ENCODE results near the gene ANO4.
"Not testable (repeated sequence)": the region's sequence is repeated elsewhere in the genome, so short reads cannot be mapped to it uniquely, and the experiment has no call there.

ANO4 gene

DNA sequence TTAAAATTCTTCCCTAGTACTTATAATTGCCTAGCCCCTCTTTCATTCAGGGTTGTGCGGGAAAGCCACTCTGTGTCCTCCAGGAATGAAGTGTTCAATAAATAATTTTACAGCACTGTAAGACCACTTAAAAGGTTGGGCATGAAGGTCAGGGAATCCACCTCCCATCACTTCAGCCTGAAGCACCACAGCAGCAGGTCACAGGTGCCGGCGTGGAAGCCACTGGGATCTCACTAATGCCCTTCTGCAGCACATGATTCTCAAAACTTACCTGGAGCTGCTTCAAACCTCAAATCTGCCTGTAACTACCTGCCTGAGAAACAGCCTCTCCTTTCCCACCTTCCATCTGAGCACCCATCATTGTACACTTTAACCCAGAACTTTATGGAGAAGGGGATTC is 159.5 kb downstream of the ANO4 start:
- DNase-seq: no peak

- peak; percentile 99 for DNase-seq
Measured at GRCh38 chr12:100955139-100955538, 160.6 kb downstream of the ANO4 start.

DNA sequence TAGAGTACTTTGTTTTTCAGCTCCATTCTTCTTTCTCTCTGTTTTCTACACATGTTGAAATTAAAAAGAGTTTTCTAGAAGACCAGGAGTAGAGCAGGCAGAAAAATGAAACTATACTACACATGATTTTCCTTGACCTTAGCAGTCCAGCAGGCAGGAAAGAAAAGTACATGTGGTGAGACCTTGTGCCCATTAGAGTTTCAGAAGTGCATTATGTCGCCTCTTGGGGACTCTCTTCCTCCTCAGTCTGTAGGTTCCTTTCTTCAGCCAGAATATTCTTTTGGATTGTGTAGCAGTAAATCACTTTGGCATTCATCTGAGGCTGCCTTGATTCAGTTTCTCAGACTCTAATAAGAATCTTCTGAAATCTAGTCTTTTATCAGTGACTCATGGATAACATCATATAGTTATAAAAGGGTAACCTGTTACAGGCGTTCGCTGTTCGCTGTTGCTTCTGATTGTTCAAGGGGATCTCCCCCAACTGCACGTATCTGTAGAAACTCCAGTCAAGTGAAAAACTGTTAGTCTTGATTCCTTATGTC is 161.8 kb downstream of the ANO4 start:
- no peak for DNase-seq

DNA sequence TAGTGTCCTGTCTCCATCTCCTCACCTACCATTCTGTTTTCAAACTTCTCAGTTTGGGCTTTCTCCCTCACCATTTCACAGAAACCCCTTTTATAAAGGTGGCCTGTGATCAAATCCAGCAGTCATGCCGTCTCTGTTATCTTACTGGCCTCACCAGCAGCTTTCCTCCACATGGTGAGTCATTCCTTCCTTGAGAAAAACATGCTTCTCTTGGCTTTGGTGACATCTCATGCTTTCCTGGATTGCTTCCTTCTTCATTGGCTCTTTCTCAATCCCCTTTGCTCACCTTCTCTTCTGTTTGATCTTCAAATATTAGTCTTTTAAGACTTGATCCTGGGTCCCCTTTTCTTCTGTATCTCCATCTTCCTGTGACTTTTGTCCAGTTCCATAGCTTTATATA is 164.9 kb downstream of the ANO4 start:
- DNase-seq: no peak

- DNase-seq: no peak
Measured at GRCh38 chr12:100962086-100962712, 167.6 kb downstream of the ANO4 start.

GRCh38 chr12:100963381-100963780 is 168.8 kb downstream of the ANO4 start:
- DNase-seq: no peak

DNA sequence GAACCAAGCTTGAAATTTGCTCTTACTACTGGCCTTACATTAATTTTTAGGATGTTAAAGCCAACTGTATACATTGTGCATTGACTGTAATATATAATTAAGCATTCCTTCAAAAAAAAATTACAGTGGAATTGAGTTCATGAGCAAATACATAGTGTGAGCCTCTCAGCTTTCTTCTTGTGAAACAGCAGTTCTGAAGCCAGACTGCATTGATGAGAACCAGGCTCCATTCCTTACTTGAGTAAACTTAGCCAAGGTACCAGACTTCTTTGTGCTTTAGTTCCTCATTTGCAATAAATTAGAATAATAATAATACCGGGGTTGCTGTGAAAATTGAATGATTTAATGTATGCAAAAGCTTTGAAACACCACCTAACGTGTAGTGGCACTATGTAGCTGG is 169.5 kb downstream of the ANO4 start:
- no peak for DNase-seq

GRCh38 chr12:100967189-100967588 is 172.6 kb downstream of the ANO4 start:
- DNase-seq: no peak

DNA sequence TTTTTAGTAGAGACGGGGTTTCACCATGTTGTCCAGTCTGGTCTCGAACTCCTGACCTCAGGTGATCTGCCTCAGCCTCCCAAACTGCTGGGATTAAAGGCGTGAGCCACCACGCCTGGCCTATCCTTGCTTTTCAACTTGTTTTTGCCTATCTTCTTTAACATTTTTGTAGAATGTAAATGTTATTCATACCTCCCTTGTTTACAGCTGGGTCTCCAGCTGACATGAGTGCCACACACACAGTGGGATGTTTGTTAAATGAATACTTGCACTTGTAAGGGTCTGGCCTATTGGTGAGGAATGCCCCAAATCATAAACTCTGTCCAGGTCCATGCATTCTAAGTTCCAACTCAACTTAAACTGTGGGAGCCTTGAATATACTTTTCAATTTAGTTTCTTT is 176.3 kb downstream of the ANO4 start:
- DNase-seq: no peak

DNA sequence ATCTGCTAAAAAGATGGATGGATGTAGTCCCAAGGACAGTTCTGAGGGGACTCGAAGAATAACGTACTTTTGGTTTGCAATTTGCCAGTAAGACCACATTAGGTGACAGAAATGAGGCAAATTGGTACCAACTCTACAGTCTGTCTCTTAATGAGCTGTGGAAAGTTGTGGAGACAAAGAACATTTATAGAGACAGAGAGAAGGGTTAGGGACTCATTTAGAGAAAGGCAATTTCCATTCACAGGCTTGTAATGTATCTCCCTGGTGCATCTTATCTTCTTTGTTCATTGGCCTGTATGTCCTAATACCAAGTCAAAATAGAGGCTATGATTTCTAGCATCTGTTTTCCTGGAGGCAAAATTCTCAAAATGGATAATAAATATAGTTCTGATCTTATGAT is 177.5 kb downstream of the ANO4 start:
- DNase-seq: no peak

GRCh38 chr12:100974341-100974740 is 179.8 kb downstream of the ANO4 start:
- no peak for DNase-seq

DNA sequence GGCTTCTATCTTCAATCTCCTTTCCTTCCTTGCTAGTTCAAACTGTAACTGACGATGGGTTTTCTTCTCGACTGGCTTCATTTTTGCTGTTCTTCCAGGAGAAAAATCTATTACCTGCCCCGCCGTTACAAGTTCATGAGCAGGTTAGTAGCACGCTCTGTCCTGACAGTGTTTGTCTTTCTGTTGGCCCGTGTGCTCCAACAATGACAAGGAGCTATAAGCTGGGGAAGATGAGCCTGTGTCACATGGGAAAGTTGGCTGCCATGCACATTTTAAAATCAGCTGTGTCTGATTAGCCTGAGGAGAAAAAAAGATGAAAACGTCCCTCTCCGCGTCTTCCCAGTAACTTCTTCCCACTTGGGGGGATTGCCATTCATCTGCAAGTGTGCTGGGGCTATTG is 180.2 kb downstream of the ANO4 start:
- no peak for DNase-seq

GRCh38 chr12:100976735-100977134 is 182.2 kb downstream of the ANO4 start:
- no peak for DNase-seq

- no peak for DNase-seq
Measured at GRCh38 chr12:100980856-100981255, 186.3 kb downstream of the ANO4 start.

- DNase-seq: no peak
Measured at GRCh38 chr12:100982511-100983183, 188.1 kb downstream of the ANO4 start.

GRCh38 chr12:100984796-100985195 is 190.2 kb downstream of the ANO4 start:
- DNase-seq: no peak

DNA sequence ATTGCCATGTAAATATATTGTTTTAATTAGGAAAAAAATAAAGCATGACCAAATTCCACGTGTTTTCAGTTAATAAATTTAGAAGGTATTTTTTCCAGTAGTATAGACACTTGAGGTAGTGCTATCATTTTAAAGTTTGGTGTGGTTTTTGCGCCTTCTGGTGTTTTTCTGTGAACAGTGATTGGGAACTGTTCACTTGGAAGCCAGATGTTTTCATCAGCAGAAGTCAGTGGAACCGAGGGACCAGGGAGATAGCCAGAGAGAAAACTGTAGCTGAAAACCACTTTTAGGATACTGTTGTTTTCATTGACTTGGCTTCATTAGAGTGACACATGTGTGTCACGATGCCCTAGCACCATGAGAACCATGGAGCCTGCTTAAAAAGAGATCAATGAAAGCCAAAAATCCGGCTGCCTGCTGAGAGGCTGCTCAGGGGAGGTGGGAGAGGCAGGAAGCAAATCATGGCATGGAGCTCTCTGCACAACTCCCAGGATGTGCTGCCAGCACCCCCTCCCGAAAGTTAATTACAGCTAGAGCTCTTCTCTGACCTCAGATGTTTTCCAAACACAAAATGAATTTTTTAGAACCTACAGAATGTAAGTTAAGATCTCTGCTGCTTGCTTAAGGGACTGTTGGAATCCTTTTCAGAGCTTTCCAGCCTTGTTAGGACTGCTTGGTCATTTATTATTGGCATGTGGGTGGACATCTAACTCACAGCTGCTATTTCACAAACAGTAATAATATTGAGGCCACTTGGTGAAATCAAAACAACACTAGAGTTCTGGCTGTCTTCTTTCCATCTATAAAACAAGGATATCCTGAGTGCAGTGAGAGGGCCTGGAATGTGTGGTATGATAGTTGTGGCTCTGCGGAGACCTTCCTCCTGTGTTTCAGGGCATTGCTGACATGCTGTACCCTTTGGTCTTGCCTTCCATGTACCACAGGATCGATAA is 192.3 kb downstream of the ANO4 start:
- DNase-seq: peak; percentile 74

- peak; percentile 90 for DNase-seq
Measured at GRCh38 chr12:100987552-100988521, 193.3 kb downstream of the ANO4 start.

GRCh38 chr12:100989509-100989908 is 194.9 kb downstream of the ANO4 start:
- DNase-seq: not testable (repeated sequence)

DNA sequence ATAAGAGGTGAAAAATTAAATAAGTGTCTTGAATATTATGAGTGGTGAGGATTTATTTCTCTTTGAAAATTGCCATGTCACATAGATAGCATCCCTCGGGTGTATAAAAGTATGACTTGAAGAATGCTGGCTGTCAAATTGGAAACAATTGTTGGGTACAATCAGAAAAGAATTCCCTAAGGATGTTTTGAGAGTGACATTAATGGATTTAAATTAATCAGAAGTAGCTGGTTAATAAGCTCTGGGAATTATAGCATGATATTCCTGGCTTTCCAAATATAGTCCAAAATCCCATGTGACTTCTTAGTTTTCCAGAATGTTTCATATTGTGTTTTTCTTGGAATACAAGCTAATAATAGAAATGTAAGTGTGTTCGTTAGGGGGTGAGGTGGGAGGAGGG is 196.5 kb downstream of the ANO4 start:
- DNase-seq: no peak

- DNase-seq: no peak
Measured at GRCh38 chr12:100992194-100992593, 197.6 kb downstream of the ANO4 start.

DNA sequence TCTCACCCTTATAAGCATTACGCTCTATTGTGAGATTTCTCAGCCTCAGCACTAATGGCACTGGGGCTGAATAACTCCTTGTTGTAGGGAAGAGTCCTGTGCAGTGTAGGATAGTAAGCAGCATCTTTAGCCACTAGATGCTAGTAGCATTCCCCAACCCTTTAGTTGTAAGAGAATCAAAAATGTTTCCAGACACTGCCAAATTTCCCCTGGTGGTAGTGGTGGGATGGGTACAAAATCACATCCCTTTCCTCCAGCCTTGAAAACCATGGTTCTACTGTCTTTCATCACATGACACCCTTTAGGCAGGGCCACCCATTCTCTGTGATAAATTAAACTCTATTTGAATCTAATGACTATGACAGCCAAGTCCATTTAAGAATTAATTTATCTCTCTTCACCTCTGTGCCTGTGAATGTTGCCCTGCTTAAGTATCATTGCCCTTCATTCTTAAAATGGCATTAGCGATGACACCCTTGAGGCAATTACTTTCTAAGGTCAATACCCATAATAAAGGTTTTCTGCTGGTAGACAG is 199.4 kb downstream of the ANO4 start:
- DNase-seq: no peak

All from islet precursor cell (in vitro differentiated cells).